Ishikawa (cell line): ENCODE data around the gene WDR48.

Source experiments
- CREB1 ChIP-seq: IDR thresholded peaks from 2 replicates; pipeline ENCODE4 v1.6.1; 2012; ENCODE audit warnings: low read depth
- EP300 ChIP-seq: IDR thresholded peaks from 2 replicates; pipeline ENCODE4 v1.6.1; 2012; ENCODE audit warnings: borderline replicate concordance
- MAX ChIP-seq: IDR thresholded peaks from 2 replicates; pipeline ENCODE4 v1.6.1; 2012
- RAD21 ChIP-seq: IDR thresholded peaks from 2 replicates; pipeline ENCODE4 v1.6.1; 2012; ENCODE audit warnings: low read depth
- REST ChIP-seq: IDR thresholded peaks from 2 replicates; pipeline ENCODE4 v1.6.1; 2012; ENCODE audit warnings: low read depth, mild to moderate bottlenecking
- TAF1 ChIP-seq: IDR thresholded peaks from 2 replicates; pipeline ENCODE4 v1.6.1; 2012; ENCODE audit warnings: low read depth, mild to moderate bottlenecking
- TCF12 ChIP-seq: IDR thresholded peaks from 2 replicates; pipeline ENCODE4 v1.6.1; 2012; ENCODE audit warnings: low read depth
- ZBTB7A ChIP-seq: IDR thresholded peaks from 2 replicates; pipeline ENCODE4 v1.6.1; 2012; ENCODE audit warnings: low read depth

GRCh38 chr3:39024497-39024896 is 27.3 kb upstream of the WDR48 start:
- TF ChIP-seq MAX = no peak
- no peak for TF ChIP-seq CREB1
- TF ChIP-seq ZBTB7A = no peak
- no peak for TF ChIP-seq REST
- TF ChIP-seq TCF12 = no peak
- TF ChIP-seq RAD21 = no peak
- no peak for TF ChIP-seq TAF1
- TF ChIP-seq EP300 = no peak
